HepG2 (cell line): Measurements from ENCODE around the gene CCDC124. TPM values are rescaled to one million over a fixed set of nuclear protein-coding genes. Genes with fewer than 3 reads are reported as not detected.

Source experiments
- EZH2 ChIP-seq: conservative IDR thresholded peaks from 2 replicates; pipeline ENCODE4 v1.6.1; 2012; ENCODE audit warnings: mild to moderate bottlenecking, low read depth, low read length, moderate library complexity
- FUBP1 ChIP-seq: sonication (generic); formaldehyde crosslinking; IDR thresholded peaks from 2 replicates; pipeline ENCODE4 v1.5.1; 2020; ENCODE audit warnings: missing genetic modification reagents, mild to moderate bottlenecking, borderline replicate concordance
- GATAD2A ChIP-seq: IDR thresholded peaks from 2 replicates; pipeline ENCODE4 v1.6.1; 2016
- KIAA2018 ChIP-seq: sonication (generic); formaldehyde crosslinking; IDR thresholded peaks from 2 replicates; pipeline ENCODE4 v1.5.0; 2020; ENCODE audit warnings: mild to moderate bottlenecking, missing genetic modification reagents, borderline replicate concordance
- MED8 ChIP-seq: sonication (generic); formaldehyde crosslinking; IDR thresholded peaks from 2 replicates; pipeline ENCODE4 v1.8.1; 2023; ENCODE audit warnings: mild to moderate bottlenecking, missing genetic modification reagents; ENCODE audit not compliant: insufficient replicate concordance
- NKX3-1 ChIP-seq: sonication (generic); formaldehyde crosslinking; IDR thresholded peaks from 2 replicates; pipeline ENCODE4 v1.5.0; 2020; ENCODE audit warnings: missing genetic modification reagents
- NONO ChIP-seq, 2 experiments: fragments of 450-650 bp in 1 of 2; sonication (generic) in 1 of 2; formaldehyde crosslinking in 1 of 2; IDR thresholded peaks in 1 of 2; conservative IDR thresholded peaks in 1 of 2; 2 replicates each; pipeline versions ENCODE4 v1.6.1 to v1.8.0; 2017 to 2022; ENCODE audit warnings: mild to moderate bottlenecking in 1 of 2, missing genetic modification reagents in 1 of 2, moderate library complexity in 1 of 2
- YEATS4 ChIP-seq: sonication (generic); formaldehyde crosslinking; IDR thresholded peaks from 2 replicates; pipeline ENCODE4 v1.4.0; 2020; ENCODE audit warnings: missing genetic modification reagents, borderline replicate concordance
- ZNF18 ChIP-seq: sonication (generic); formaldehyde crosslinking; IDR thresholded peaks from 2 replicates; pipeline ENCODE4 v1.8.0; 2022; ENCODE audit warnings: mild to moderate bottlenecking, missing genetic modification reagents; ENCODE audit not compliant: insufficient replicate concordance
- ZNF326 ChIP-seq: sonication (generic); formaldehyde crosslinking; IDR thresholded peaks from 2 replicates; pipeline ENCODE4 v1.4.0; 2020; ENCODE audit warnings: missing genetic modification reagents, borderline replicate concordance
- ZNF605 ChIP-seq: sonication (generic); formaldehyde crosslinking; IDR thresholded peaks from 2 replicates; pipeline ENCODE4 v1.8.0; 2022; ENCODE audit warnings: mild to moderate bottlenecking, missing genetic modification reagents
- ZNF792 ChIP-seq: IDR thresholded peaks from 2 replicates; pipeline ENCODE4 v1.6.1; 2016
- polyA plus RNA-seq, 8 experiments: library from polyadenylated mRNA; depleted of rRNA in 3 of 8; stranded (reverse) in 7 of 8; unstranded in 1 of 8; fragments of >200 nt; fragmentation: Illumina TruSeq in 4 of 8; extraction: Trizol in 4 of 8; gene quantifications; 2 replicates each; pipeline versions ENCODE4 v1.2.1 to v1.2.3, GENCODE V29; 2011 to 2016; ENCODE audit warnings: low read depth in 4 of 8, missing spikeins in 1 of 8, mixed read lengths in 1 of 8; ENCODE audit not compliant: insufficient read depth in 1 of 8
- total RNA-seq, 5 experiments: library from RNA; depleted of rRNA; stranded (reverse); fragments of >200 nt; fragmentation: Illumina TruSeq; extraction: Trizol; gene quantifications; 2 replicates each; pipeline ENCODE4 v1.2.3, GENCODE V29; 2016; ENCODE audit warnings: low read depth in 1 of 5

CCDC124 gene
- total and polyA plus RNA-seq, 2 of the 13 experiments (the other 11 are each of a cell fraction or from before 2014, with no cell fraction given), result 14.9 to 20.3 TPM

- TF ChIP-seq KIAA2018 (CRISPR knock-in tag) (no peak), ZNF326 (CRISPR knock-in tag) (no peak), GATAD2A (peak; percentile 57; the same call in 1 of the 2 replicates), ZNF18 (no peak), ZNF605 (CRISPR knock-in tag) (peak; percentile 86; the same call in 1 of the 2 replicates), YEATS4 (CRISPR knock-in tag) (peak; percentile 97), MED8 (CRISPR knock-in tag) (peak; percentile 61), NKX3-1 (peak; percentile 39; the same call in 1 of the 2 replicates), FUBP1 (no peak), NONO (IDR thresholded peaks at IDR 0.05) (no peak), NONO (CRISPR knock-in tag; conservative IDR thresholded peaks at IDR 0.05) (peak; percentile 82), EZH2 (no peak), ZNF792 (CRISPR knock-in tag) (peak; percentile 73)
Measured at GRCh38 chr19:17932485-17933338, at the start of gene CCDC124 (continued).
